Psoas muscle (tissue), 8 donors: ENCODE results near the gene MANBA. TPM values are rescaled to one million over a fixed set of nuclear protein-coding genes. Genes with fewer than 3 reads are reported as not detected.

Experiments used
- ATAC-seq, 4 donors: fragments of 200-7000 bp; cut with Tn5 transposase; one replicate each; pipeline ENCODE4 v1.9.1; 2020; ENCODE audit warnings: moderate library complexity in 3 of 4, mild to moderate bottlenecking in 2 of 4
- DNase-seq, 2 donors: peaks; one replicate each; pipeline ENCODE4 v3.0.0-alpha.2; 2020
- H3K27ac ChIP-seq: fragments of 200-600 bp; one replicate; pipeline ENCODE4 v1.8.0; 2022
- H3K27me3 ChIP-seq, 3 donors: fragments of 200-600 bp in 1 of 3; one replicate each; pipeline versions ENCODE4 v1.6.1 to v1.8.0; 2013 to 2022; ENCODE audit warnings: low read length in 2 of 3, mild to moderate bottlenecking in 2 of 3, moderate library complexity in 1 of 3; ENCODE audit not compliant: insufficient read depth in 3 of 3
- H3K36me3 ChIP-seq, 2 donors: fragments of 200-600 bp in 1 of 2; one replicate each; pipeline versions ENCODE4 v1.6.1 to v1.8.0; 2013 to 2022; ENCODE audit warnings: low read depth in 1 of 2, mild to moderate bottlenecking in 1 of 2, moderate library complexity in 1 of 2; ENCODE audit not compliant: insufficient read depth in 1 of 2
- H3K4me1 ChIP-seq: fragments of 200-600 bp; one replicate; pipeline ENCODE4 v1.8.0; 2022
- H3K4me3 ChIP-seq: fragments of 200-600 bp; one replicate; pipeline ENCODE4 v1.8.0; 2022; ENCODE audit warnings: mild to moderate bottlenecking
- H3K9me3 ChIP-seq: fragments of 200-600 bp; one replicate; pipeline ENCODE4 v1.8.0; 2022
- WGBS, 3 donors: extraction: QIAGEN DNeasy Blood & Tissue Kit; methylation state at CpG; one replicate each; pipeline versions ENCODE4 v1.1.6 to v1.1.7; 2013; 5-methylcytosine and 5-hydroxymethylcytosine counted together
- intact Hi-C, 2 donors: fragments of 100-400 bp; cut with DNase I; formaldehyde crosslinking; loops; one replicate each; pipeline versions ENCODE4 v1.11.0 to v1.14.2; 2022
- polyA plus RNA-seq, 3 donors: library from polyadenylated mRNA; stranded (reverse); fragments of 200-250 nt; gene quantifications; one replicate each; pipeline ENCODE4 v1.2.3, GENCODE V29; 2013
- total RNA-seq, 4 donors: library from RNA; stranded (reverse); fragmentation: NEBNext Ultra II Directional in 2 of 4; extraction: Animal tissue kit (Norgen Biotek cat#: 25700) in 2 of 4; gene quantifications; one replicate each; pipeline versions ENCODE4 v1.2.1 to v1.2.4, GENCODE V29; 2021 to 2023
- TF ChIP-seq, protein P1 (sequence below): fragments of 200-600 bp; IDR thresholded peaks from one replicate; pipeline ENCODE4 v1.8.0; 2022; ENCODE audit warnings: antibody characterized with exemption
- donor health status: healthy with polysubstance abuse.
- donor health status: DM: no; HTN: no; CAD: no; lungs with moderate emphysema.
- donor health status: Bipolar disorder and iron deficiency.
- donor health status: healthy.
- donor health status: DM: yes; HTN: yes; CAD: no.
- donor health status: DM: no; HTN: no; CAD: no.
- donor health status: DM: no; HTN: no; CAD: no.
- donor health status: DM: yes; HTN: yes; CAD: no.

MANBA gene
- total and polyA plus RNA-seq, 7 donors, result 3.1 to 11.9 (median 4.8) TPM

DNA sequence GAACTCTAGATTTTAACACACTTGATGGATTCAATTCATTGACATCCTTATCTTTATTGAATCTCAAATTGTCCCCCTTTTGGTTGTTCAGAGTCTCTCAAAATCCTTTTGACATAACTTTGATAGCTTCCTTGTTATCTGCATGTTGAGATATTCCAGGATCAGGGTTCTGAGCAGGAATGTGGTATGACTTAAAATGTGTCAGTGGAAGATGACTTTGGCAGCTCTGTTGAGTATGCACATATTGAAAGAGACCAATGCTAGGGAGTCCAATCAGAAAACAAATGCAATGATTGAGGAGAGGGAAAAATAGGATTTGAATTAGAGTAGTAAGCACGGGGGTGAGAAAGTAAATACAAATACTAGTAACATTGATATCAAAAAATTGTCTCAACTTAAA, 93.8 kb downstream of the MANBA start:
- H3K36me3 ChIP-seq, result peaks cover 2 to 42% of the 10 kb centered on the region in 2 donors
- intact Hi-C loops, result no loop called here
- no peaks in the 10 kb centered on the region for H3K9me3 ChIP-seq
- 84 to 97% (median 95%) methylated on average over 1 of the region's 1 CpG for WGBS, 3 donors
- H3K4me1 ChIP-seq, result no peaks in the 10 kb centered on the region
- TF ChIP-seq, protein P1, sequence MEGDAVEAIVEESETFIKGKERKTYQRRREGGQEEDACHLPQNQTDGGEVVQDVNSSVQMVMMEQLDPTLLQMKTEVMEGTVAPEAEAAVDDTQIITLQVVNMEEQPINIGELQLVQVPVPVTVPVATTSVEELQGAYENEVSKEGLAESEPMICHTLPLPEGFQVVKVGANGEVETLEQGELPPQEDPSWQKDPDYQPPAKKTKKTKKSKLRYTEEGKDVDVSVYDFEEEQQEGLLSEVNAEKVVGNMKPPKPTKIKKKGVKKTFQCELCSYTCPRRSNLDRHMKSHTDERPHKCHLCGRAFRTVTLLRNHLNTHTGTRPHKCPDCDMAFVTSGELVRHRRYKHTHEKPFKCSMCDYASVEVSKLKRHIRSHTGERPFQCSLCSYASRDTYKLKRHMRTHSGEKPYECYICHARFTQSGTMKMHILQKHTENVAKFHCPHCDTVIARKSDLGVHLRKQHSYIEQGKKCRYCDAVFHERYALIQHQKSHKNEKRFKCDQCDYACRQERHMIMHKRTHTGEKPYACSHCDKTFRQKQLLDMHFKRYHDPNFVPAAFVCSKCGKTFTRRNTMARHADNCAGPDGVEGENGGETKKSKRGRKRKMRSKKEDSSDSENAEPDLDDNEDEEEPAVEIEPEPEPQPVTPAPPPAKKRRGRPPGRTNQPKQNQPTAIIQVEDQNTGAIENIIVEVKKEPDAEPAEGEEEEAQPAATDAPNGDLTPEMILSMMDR, result no peak
- no peak overlapping the region for H3K4me3 ChIP-seq
- H3K27ac ChIP-seq, result no peak overlapping the region
- no peak for DNase-seq
- ATAC-seq, result no peak
- no peaks in the 10 kb centered on the region for H3K27me3 ChIP-seq

GRCh38 chr4:102665527-102665926, 95.2 kb downstream of the MANBA start:
- Histone ChIP-seq H3K36me3 (peaks cover 2 to 42% of the 10 kb centered on the region in 2 donors), H3K9me3 (no peaks in the 10 kb centered on the region), H3K27me3 (no peaks in the 10 kb centered on the region), H3K4me1 (no peaks in the 10 kb centered on the region), H3K27ac (no peak overlapping the region), H3K4me3 (no peak overlapping the region)
- intact Hi-C loops, result no loop called here
- TF ChIP-seq, protein P1, result no peak
- ATAC-seq, result no peak
- WGBS, 3 donors, result 73 to 89% (median 77%) methylated on average over 3 of the region's 3 CpGs
- no peak for DNase-seq

DNA sequence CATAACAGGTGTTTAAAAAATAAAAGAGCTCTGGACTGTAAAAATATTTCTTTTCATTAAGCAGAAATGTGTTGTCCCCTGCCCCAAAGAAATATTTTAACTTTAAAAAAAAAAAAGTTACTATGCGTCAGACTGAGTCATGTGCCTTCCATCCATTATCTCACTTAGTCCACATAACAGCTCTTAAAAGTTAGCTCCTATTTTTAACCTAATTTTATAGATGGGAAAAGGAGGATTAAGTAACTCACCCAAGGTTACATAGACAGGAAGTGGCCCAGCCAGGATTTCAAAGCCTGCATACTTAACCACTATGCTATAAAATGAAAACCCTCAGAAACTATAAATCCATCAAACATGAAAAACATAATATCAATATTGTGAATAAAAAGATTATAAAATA, 97.7 kb downstream of the MANBA start:
- Histone ChIP-seq H3K27ac (no peak overlapping the region), H3K9me3 (no peaks in the 10 kb centered on the region), H3K27me3 (no peaks in the 10 kb centered on the region), H3K4me3 (no peak overlapping the region), H3K36me3 (peaks cover 2 to 35% of the 10 kb centered on the region in 2 donors), H3K4me1 (no peaks in the 10 kb centered on the region)
- no peak for ATAC-seq
- intact Hi-C loops, result no loop called here
- no peak for DNase-seq
- TF ChIP-seq, protein P1, result no peak
- WGBS, 3 donors, result 90 to 94% (median 93%) methylated on average over 1 of the region's 1 CpG

GRCh38 chr4:102657206-102657605, 103.6 kb downstream of the MANBA start:
- H3K4me3 ChIP-seq, result no peak overlapping the region
- H3K9me3 ChIP-seq, result no peaks in the 10 kb centered on the region
- intact Hi-C loops, result no loop called here
- no peak for DNase-seq
- WGBS, 3 donors, result 77 to 82% (median 79%) methylated on average over 5 of the region's 5 CpGs
- no peaks in the 10 kb centered on the region for H3K4me1 ChIP-seq
- H3K27me3 ChIP-seq, result no peaks in the 10 kb centered on the region
- no peak overlapping the region for H3K27ac ChIP-seq
- peaks cover 0 to 3% of the 10 kb centered on the region in 2 donors for H3K36me3 ChIP-seq
- ATAC-seq, result no peak
- TF ChIP-seq, protein P1, result no peak

GRCh38 chr4:102647117-102647516, 113.7 kb downstream of the MANBA start:
- Histone ChIP-seq H3K27me3 (no peaks in the 10 kb centered on the region), H3K9me3 (no peaks in the 10 kb centered on the region), H3K27ac (no peak overlapping the region), H3K36me3 (peaks cover 0 to 19% of the 10 kb centered on the region in 2 donors), H3K4me1 (no peaks in the 10 kb centered on the region), H3K4me3 (no peak overlapping the region)
- no peak for ATAC-seq
- no peak for DNase-seq
- intact Hi-C loops, result no loop called here
- TF ChIP-seq, protein P1, result no peak
- 19 to 41% (median 24%) methylated on average over 1 of the region's 1 CpG for WGBS, 3 donors
